Regular cardiac myocyte (primary cell): ENCODE data around the gene MPC1L. TPM values are rescaled to one million over a fixed set of nuclear protein-coding genes. Genes with fewer than 3 reads are reported as not detected.

Experiments used
- total RNA-seq: library from RNA; depleted of rRNA; stranded (reverse); fragments of >200 nt; gene quantifications from 2 replicates; pipeline ENCODE4 v1.2.3, GENCODE V29; 2014

Gene MPC1L
- not detected in 2 replicates for total RNA-seq

GRCh38 chrX:40623139-40623536 lies at the start of gene MPC1L:
Gene MPC1L (plus strand): TSS chrX:40623428. CDS start chrX:40623566, 138 bp downstream.

GRCh38 chrX:40580537-40581335 lies 42.5 kb upstream of the MPC1L start, which contains the start of gene ATP6AP2:
Gene ATP6AP2 (plus strand): TSS chrX:40580970. CDS start chrX:40581066, 96 bp downstream.

GRCh38 chrX:40647307-40648197 lies 24.3 kb downstream of the MPC1L start, which contains the start of gene CXorf38:
Gene CXorf38 (minus strand): TSS chrX:40647561. CDS start chrX:40647520, 41 bp downstream.

Other genes with a start within 250 kb of the MPC1L start
- gene ATP6AP2, start 42.5 kb upstream of the MPC1L start, total RNA-seq: 105 and 227 TPM in 2 replicates
- 9.6 and 12.5 TPM in 2 replicates for gene CXorf38, start 24.1 kb downstream of the MPC1L start, total RNA-seq
- 11.3 and 17.5 TPM in 2 replicates for gene MED14, start 112.1 kb downstream of the MPC1L start, total RNA-seq